OCI-LY3 (cell line): Measurements from ENCODE around the gene TRA2A.

Experiments used
- EZH2phosphoT487 ChIP-seq: fragments of 200-600 bp; shearing (Covaris generic); IDR thresholded peaks from 2 replicates; pipeline ENCODE4 v1.6.1; 2018; ENCODE audit warnings: antibody characterized with exemption, mixed run types, low read depth
- TF ChIP-seq, protein P1 (sequence below): fragments of 200-600, 300-600 bp; sonication (generic); IDR thresholded peaks from 2 replicates; pipeline ENCODE4 v1.5.1; 2014; ENCODE audit warnings: antibody characterized with exemption, low read length, low read depth

DNA sequence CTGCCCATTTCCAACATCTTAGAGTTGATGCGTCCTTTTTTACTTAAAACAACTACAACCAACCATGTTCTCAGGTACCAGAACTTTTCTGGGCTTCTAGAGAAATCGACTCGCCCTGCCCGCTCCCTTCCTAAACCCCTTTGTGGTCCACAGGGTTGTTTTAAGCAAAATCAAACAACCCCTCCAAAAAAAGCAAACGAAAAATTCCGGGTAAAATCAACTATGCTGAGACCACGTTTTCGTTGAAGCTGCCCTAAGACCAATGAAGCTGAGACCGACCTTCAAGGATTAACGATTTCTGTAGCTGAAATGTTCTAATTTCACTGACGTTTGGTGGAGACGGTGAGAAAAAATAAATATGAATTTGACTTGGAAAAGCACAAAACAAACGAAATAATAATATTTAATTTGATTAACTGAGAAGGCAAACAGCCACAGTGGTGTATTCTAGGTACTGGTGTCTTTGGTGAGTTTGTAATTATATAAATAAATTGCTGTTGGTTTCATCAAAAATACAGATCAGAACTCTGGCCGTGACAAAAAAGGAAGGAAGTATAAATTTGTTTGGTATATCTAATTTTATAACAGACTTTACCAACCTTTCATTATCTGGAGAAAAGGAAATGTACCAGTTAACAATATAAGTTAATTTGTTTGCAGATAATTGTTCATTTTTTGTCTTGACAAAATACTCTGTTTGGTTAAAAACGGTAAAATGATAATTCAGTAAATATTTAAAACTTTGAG is 56.8 kb downstream of the TRA2A start:
- TF ChIP-seq, protein P1, sequence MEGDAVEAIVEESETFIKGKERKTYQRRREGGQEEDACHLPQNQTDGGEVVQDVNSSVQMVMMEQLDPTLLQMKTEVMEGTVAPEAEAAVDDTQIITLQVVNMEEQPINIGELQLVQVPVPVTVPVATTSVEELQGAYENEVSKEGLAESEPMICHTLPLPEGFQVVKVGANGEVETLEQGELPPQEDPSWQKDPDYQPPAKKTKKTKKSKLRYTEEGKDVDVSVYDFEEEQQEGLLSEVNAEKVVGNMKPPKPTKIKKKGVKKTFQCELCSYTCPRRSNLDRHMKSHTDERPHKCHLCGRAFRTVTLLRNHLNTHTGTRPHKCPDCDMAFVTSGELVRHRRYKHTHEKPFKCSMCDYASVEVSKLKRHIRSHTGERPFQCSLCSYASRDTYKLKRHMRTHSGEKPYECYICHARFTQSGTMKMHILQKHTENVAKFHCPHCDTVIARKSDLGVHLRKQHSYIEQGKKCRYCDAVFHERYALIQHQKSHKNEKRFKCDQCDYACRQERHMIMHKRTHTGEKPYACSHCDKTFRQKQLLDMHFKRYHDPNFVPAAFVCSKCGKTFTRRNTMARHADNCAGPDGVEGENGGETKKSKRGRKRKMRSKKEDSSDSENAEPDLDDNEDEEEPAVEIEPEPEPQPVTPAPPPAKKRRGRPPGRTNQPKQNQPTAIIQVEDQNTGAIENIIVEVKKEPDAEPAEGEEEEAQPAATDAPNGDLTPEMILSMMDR: no peak
- no peak for TF ChIP-seq EZH2phosphoT487
